ENCODE data around the gene KREMEN1. TPM values are rescaled to one million over a fixed set of nuclear protein-coding genes. Genes with fewer than 3 reads are reported as not detected.

Gene KREMEN1
- total RNA-seq, 4 donors from 2014 or later: 7.6 to 15.9 (median 8.9) TPM

DNA sequence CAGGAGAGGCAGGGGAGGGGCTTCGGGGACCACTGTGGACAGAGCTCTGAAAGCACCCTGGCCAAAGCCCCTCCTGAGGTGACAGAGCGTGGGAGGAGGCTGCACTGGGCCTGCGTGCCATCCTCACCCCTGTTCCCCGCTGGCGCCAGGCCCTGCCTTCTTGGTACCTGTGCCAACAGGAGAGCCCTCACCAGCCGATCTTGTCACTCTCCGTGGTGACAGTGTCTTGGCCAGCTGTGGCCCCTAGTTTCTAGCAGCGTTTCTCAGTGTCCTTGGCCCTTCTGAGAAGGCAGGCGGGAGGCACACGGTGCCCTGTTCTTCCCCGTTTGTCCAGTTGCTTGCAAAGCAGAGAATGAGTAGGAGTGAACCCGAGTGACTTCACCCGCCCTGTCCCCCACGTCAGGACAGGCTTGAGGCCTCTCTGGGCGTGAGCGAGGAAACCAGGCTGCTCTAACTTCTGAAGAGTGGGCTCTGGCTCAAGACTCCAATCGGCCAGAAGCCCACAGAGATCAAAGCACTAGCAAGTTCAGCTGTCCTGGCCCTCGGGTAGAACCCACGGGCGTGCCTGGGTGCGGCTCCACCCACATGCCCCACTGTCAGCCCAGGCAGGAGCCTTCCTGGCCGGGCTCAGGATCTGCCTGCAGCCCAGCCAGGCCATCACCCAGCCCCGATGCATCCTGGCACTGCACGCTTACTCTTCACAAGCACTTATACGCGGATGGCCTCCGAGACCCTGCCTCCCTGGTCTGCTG, 72.7 kb downstream of the KREMEN1 start:
- TF ChIP-seq CTCF (IDR thresholded peaks at IDR 0.05; ENCODE audit: low read depth): no peak

- no peak for TF ChIP-seq CTCF (IDR thresholded peaks at IDR 0.05; ENCODE audit: low read depth)
These were observed 73.3 kb downstream of the KREMEN1 start for GRCh38 chr22:29146091-29146560.

GRCh38 chr22:29146771-29147170, 73.9 kb downstream of the KREMEN1 start:
- no peak for TF ChIP-seq CTCF (IDR thresholded peaks at IDR 0.05; ENCODE audit: low read depth)

- no peak for TF ChIP-seq CTCF (IDR thresholded peaks at IDR 0.05; ENCODE audit: low read depth)
These were observed 74.6 kb downstream of the KREMEN1 start for GRCh38 chr22:29147331-29147899.

GRCh38 chr22:29148036-29148435, 75.2 kb downstream of the KREMEN1 start:
- no peak for TF ChIP-seq CTCF (IDR thresholded peaks at IDR 0.05; ENCODE audit: low read depth)

DNA sequence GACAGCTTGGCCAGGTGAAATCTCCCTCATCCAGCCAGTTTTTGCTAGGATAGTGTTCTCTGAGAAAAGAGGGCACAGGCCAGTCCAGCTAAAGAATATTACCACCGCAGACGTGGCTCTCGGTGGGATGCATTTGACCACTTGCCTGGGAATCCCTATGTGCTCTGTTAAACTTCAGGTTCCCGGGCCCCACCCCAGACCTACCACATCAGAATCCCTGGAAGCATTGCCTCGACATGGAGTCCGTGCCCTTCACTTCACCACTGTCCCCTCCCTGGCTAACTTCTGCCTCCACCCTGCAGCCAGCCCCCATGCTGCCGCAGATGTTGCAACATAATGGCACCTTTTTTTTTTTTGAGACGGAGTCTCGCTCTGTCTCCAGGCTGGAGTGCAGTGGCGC, 76.0 kb downstream of the KREMEN1 start:
- TF ChIP-seq CTCF (IDR thresholded peaks at IDR 0.05; ENCODE audit: low read depth): no peak

DNA sequence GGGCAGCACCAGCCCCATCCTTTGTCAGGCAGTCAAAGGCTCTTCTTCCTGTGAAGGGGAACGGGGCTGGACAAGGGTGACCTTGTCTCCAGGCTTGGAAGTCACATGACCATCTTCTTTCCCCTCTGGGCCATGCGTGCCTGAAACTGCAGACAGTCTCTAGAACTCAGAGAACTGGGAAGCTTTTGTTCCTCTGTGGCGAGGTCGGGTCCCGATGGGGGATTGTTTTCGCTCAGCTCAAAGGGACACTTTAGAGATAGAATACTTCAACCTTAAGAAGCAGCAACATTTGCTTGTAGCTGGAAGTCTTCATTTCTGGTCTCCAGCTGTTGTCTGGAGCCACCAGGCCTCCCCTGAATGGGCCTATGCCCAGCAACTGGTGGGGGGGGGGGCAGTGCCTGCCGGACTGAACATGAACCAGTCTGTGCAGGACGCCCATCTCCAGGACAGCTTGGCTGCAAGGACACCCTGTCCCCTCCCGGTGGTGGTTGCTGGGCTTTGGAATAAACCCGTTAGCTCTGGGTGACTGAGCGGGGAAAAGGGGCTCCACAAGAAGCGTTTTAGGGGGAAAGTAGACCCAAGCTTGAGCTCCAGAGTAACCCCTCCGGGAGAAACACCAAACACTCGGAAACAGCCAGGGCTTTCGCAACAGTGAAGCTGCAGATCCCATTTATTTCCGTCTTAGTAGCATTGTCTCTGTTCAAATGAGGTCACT, 77.2 kb downstream of the KREMEN1 start:
- no peak for TF ChIP-seq CTCF (IDR thresholded peaks at IDR 0.05; ENCODE audit: low read depth)
